H9 (cell line): Measurements from ENCODE around the gene PNPLA1. TPM values are rescaled to one million over a fixed set of nuclear protein-coding genes. Genes with fewer than 3 reads are reported as not detected.

Experiments
- DNase-seq: peaks from one replicate; pipeline ENCODE4 v3.0.0-alpha.2; 2017
- H2AFZ ChIP-seq: one replicate; pipeline ENCODE4 v1.6.1; 2013; ENCODE audit warnings: mild to moderate bottlenecking, low read length, control low read depth, moderate library complexity
- H2AK5ac ChIP-seq: 2 replicates; pipeline ENCODE4 v1.6.1; 2013; ENCODE audit warnings: low read length, control low read depth, mixed read lengths; ENCODE audit not compliant: insufficient read length
- H2BK120ac ChIP-seq: one replicate; pipeline ENCODE4 v1.6.1; 2013; ENCODE audit warnings: low read depth, mild to moderate bottlenecking, low read length, control low read depth, inconsistent platforms; ENCODE audit not compliant: poor library complexity, severe bottlenecking
- H2BK12ac ChIP-seq: 2 replicates; pipeline ENCODE4 v1.6.1; 2013; ENCODE audit warnings: low read length, control low read depth, mixed read lengths, low read depth; ENCODE audit not compliant: insufficient read length
- H2BK15ac ChIP-seq: 2 replicates; pipeline ENCODE4 v1.6.1; 2013; ENCODE audit warnings: low read depth, low read length, control low read depth
- H2BK20ac ChIP-seq: one replicate; pipeline ENCODE4 v1.6.1; 2013; ENCODE audit warnings: low read depth, mild to moderate bottlenecking, low read length, control low read depth, inconsistent platforms; ENCODE audit not compliant: poor library complexity, severe bottlenecking
- H2BK5ac ChIP-seq: 2 replicates; pipeline ENCODE4 v1.6.1; 2013; ENCODE audit warnings: low read length, control low read depth, mixed read lengths; ENCODE audit not compliant: insufficient read length
- H3K14ac ChIP-seq: 2 replicates; pipeline ENCODE4 v1.6.1; 2013; ENCODE audit warnings: low read length, control low read depth; ENCODE audit not compliant: insufficient read depth
- H3K18ac ChIP-seq: 2 replicates; pipeline ENCODE4 v1.6.1; 2013; ENCODE audit warnings: low read depth, mild to moderate bottlenecking, mixed read lengths, low read length, control low read depth; ENCODE audit not compliant: insufficient read length
- H3K23ac ChIP-seq: 2 replicates; pipeline ENCODE4 v1.6.1; 2013; ENCODE audit warnings: low read length, control low read depth, mixed read lengths, low read depth; ENCODE audit not compliant: insufficient read length
- H3K23me2 ChIP-seq: 2 replicates; pipeline ENCODE4 v1.6.1; 2013; ENCODE audit warnings: low read depth, mild to moderate bottlenecking, mixed read lengths, low read length, control low read depth; ENCODE audit not compliant: insufficient read length, poor library complexity, severe bottlenecking
- H3K27ac ChIP-seq: 2 replicates; pipeline ENCODE4 v1.5.1; 2013; ENCODE audit warnings: low read length, control low read depth, mixed read lengths, low read depth; ENCODE audit not compliant: insufficient read length
- H3K27me3 ChIP-seq: 2 replicates; pipeline ENCODE4 v1.6.1; 2013; ENCODE audit warnings: low read length, control low read depth, inconsistent platforms; ENCODE audit not compliant: insufficient read depth
- H3K4ac ChIP-seq: 2 replicates; pipeline ENCODE4 v1.6.1; 2013; ENCODE audit warnings: low read depth, mild to moderate bottlenecking, control low read depth, inconsistent platforms, low read length, moderate library complexity
- H3K4me1 ChIP-seq: 2 replicates; pipeline ENCODE4 v1.6.1; 2013; ENCODE audit warnings: low read length, control low read depth, inconsistent platforms; ENCODE audit not compliant: insufficient read depth
- H3K4me2 ChIP-seq: 2 replicates; pipeline ENCODE4 v1.6.1; 2013; ENCODE audit warnings: low read length, control low read depth, mixed read lengths; ENCODE audit not compliant: insufficient read length, insufficient read depth
- H3K56ac ChIP-seq: 2 replicates; pipeline ENCODE4 v1.6.1; 2013; ENCODE audit warnings: low read depth, mild to moderate bottlenecking, mixed read lengths, low read length, control low read depth; ENCODE audit not compliant: insufficient read length
- H3K79me1 ChIP-seq: 2 replicates; pipeline ENCODE4 v1.6.1; 2013; ENCODE audit warnings: low read depth, mild to moderate bottlenecking, moderate library complexity, low read length, control low read depth, inconsistent platforms; ENCODE audit not compliant: insufficient read depth, poor library complexity, severe bottlenecking
- H3K79me2 ChIP-seq: 2 replicates; pipeline ENCODE4 v1.6.1; 2013; ENCODE audit warnings: low read length, control low read depth, inconsistent platforms; ENCODE audit not compliant: insufficient read depth
- H3K9ac ChIP-seq: 2 replicates; pipeline ENCODE4 v1.6.1; 2013; ENCODE audit warnings: low read length, control low read depth, mixed read lengths; ENCODE audit not compliant: insufficient read length; ENCODE audit errors: extremely low read depth
- H3K9me3 ChIP-seq: one replicate; pipeline ENCODE4 v1.6.1; 2013; ENCODE audit warnings: low read depth, low read length, inconsistent platforms; ENCODE audit not compliant: control insufficient read depth
- H3T11ph ChIP-seq: one replicate; pipeline ENCODE4 v1.6.1; 2013; ENCODE audit warnings: mild to moderate bottlenecking, low read length, control low read depth, inconsistent platforms
- H4K20me1 ChIP-seq: one replicate; pipeline ENCODE4 v1.6.1; 2013; ENCODE audit not compliant: control insufficient read depth, insufficient read length, insufficient read depth
- H4K5ac ChIP-seq: 2 replicates; pipeline ENCODE4 v1.6.1; 2013; ENCODE audit warnings: low read depth, mild to moderate bottlenecking, mixed read lengths, low read length, control low read depth; ENCODE audit not compliant: insufficient read length
- H4K8ac ChIP-seq: replicated peaks from 2 replicates; pipeline ENCODE4 v1.6.1; 2013; ENCODE audit warnings: low read length, control low read depth, mixed read lengths, low read depth; ENCODE audit not compliant: insufficient read length
- H4K91ac ChIP-seq: 2 replicates; pipeline ENCODE4 v1.6.1; 2013; ENCODE audit warnings: low read depth, mild to moderate bottlenecking, moderate library complexity, mixed read lengths, low read length, control low read depth; ENCODE audit not compliant: insufficient read length
- H3K27ac Mint-ChIP-seq, 3 experiments: 2 replicates in 2 of 3; 3 replicates in 1 of 3; pipeline ENCODE4 v1.8.0; 2020 to 2021; ENCODE audit warnings: mixed read lengths in 3 of 3, mild to moderate bottlenecking in 1 of 3, moderate library complexity in 1 of 3
- H3K27me3 Mint-ChIP-seq: 2 replicates; pipeline ENCODE4 v1.8.0; 2021; ENCODE audit warnings: low read depth, mild to moderate bottlenecking, moderate library complexity, mixed read lengths
- H3K36me3 Mint-ChIP-seq, 3 experiments: 2 replicates in 2 of 3; 3 replicates in 1 of 3; pipeline ENCODE4 v1.8.0; 2020 to 2021; ENCODE audit warnings: low read depth in 3 of 3, mixed read lengths in 3 of 3; ENCODE audit not compliant: insufficient read depth in 1 of 3
- H3K4me1 Mint-ChIP-seq, 2 experiments: 2 replicates each; pipeline ENCODE4 v1.8.0; 2020; ENCODE audit warnings: mixed read lengths in 2 of 2
- H3K4me3 Mint-ChIP-seq, 2 experiments: 2 replicates in 1 of 2; 3 replicates in 1 of 2; pipeline ENCODE4 v1.8.0; 2020 to 2021; ENCODE audit warnings: mild to moderate bottlenecking in 2 of 2, mixed read lengths in 2 of 2, moderate library complexity in 1 of 2
- H3K9me3 Mint-ChIP-seq, 2 experiments: 2 replicates in 1 of 2; 3 replicates in 1 of 2; pipeline ENCODE4 v1.8.0; 2020; ENCODE audit warnings: mild to moderate bottlenecking in 2 of 2, mixed read lengths in 2 of 2, moderate library complexity in 1 of 2
- WGBS: extraction: QIAGEN DNeasy Blood & Tissue Kit; methylation state at CpG from one replicate; pipeline ENCODE4 v1.1.7; 2013; ENCODE audit warnings: missing lambda C conversion rate, low lambda C conversion rate, mixed read lengths; ENCODE audit not compliant: insufficient read length; ENCODE audit errors: extremely low coverage; 5-methylcytosine and 5-hydroxymethylcytosine counted together
- total RNA-seq: library from RNA; stranded (reverse); gene quantifications from 2 replicates; pipeline ENCODE4 v1.2.1, GENCODE V29; 2021
- TF ChIP-seq, protein P1 (sequence below): fragments of 200-600 bp; sonication (generic); conservative IDR thresholded peaks from 3 replicates; pipeline ENCODE4 v1.8.0; 2021; ENCODE audit warnings: antibody characterized with exemption, mild to moderate bottlenecking

PNPLA1 gene
- total RNA-seq, 1 experiment from 2014 or later: 0.09 TPM

GRCh38 chr6:36266913-36267644, 2.8 kb upstream of the PNPLA1 start:
- Histone ChIP-seq H2BK120ac (no peak overlapping the region), H2BK5ac (no peak overlapping the region), H3K4me2 (no peak overlapping the region), H3K79me2 (no peaks in the 10 kb centered on the region), H4K91ac (no peak overlapping the region), H3K79me1 (no peaks in the 10 kb centered on the region), H3K23ac (no peak overlapping the region), H3K56ac (no peak overlapping the region), H3K9me3 (no peaks in the 10 kb centered on the region), H4K20me1 (no peaks in the 10 kb centered on the region), H3K27ac (no peak overlapping the region), H3K18ac (no peak overlapping the region), H3K4me1 (no peaks in the 10 kb centered on the region), H3K4ac (no peak overlapping the region), H2AK5ac (no peak overlapping the region), H2BK12ac (no peak overlapping the region), H4K5ac (no peak overlapping the region), H2AFZ (no peak overlapping the region), H3K9ac (no peak overlapping the region), H2BK15ac (no peak overlapping the region), H3T11ph (no peak overlapping the region), H3K14ac (no peak overlapping the region), H2BK20ac (no peak overlapping the region), H3K23me2 (no peaks in the 10 kb centered on the region), H4K8ac (no peak overlapping the region), H3K27me3 (no peaks in the 10 kb centered on the region)
- WGBS: no CpG with 5 or more reads among the region's 13 CpGs
- Mint-ChIP-seq H3K4me3 (no peak overlapping the region), H3K4me1 (peaks cover 4 to 12% of the 10 kb centered on the region in 2 experiments), H3K27me3 (peaks cover 12% of the 10 kb centered on the region), H3K27ac (no peak overlapping the region), H3K9me3 (peaks cover 3 to 5% of the 10 kb centered on the region in 2 experiments; a peak in 2 of 5 replicates), H3K36me3 (no peaks in the 10 kb centered on the region; a peak in 1 of 7 replicates)
- TF ChIP-seq, protein P1, sequence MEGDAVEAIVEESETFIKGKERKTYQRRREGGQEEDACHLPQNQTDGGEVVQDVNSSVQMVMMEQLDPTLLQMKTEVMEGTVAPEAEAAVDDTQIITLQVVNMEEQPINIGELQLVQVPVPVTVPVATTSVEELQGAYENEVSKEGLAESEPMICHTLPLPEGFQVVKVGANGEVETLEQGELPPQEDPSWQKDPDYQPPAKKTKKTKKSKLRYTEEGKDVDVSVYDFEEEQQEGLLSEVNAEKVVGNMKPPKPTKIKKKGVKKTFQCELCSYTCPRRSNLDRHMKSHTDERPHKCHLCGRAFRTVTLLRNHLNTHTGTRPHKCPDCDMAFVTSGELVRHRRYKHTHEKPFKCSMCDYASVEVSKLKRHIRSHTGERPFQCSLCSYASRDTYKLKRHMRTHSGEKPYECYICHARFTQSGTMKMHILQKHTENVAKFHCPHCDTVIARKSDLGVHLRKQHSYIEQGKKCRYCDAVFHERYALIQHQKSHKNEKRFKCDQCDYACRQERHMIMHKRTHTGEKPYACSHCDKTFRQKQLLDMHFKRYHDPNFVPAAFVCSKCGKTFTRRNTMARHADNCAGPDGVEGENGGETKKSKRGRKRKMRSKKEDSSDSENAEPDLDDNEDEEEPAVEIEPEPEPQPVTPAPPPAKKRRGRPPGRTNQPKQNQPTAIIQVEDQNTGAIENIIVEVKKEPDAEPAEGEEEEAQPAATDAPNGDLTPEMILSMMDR: no peak
- no peak for DNase-seq
